Fibroblast of skin of back (primary cell): Measurements from ENCODE around the gene MELTF.

Source experiments
- DNase-seq: peaks from one replicate; pipeline ENCODE4 v3.0.0-alpha.2; 2013

MELTF gene

GRCh38 chr3:197026481-197026866 lies 3.1 kb downstream of the MELTF start:
- DNase-seq = no peak

- DNase-seq = no peak
Measured at GRCh38 chr3:197025736-197026480, 3.7 kb downstream of the MELTF start.

DNA sequence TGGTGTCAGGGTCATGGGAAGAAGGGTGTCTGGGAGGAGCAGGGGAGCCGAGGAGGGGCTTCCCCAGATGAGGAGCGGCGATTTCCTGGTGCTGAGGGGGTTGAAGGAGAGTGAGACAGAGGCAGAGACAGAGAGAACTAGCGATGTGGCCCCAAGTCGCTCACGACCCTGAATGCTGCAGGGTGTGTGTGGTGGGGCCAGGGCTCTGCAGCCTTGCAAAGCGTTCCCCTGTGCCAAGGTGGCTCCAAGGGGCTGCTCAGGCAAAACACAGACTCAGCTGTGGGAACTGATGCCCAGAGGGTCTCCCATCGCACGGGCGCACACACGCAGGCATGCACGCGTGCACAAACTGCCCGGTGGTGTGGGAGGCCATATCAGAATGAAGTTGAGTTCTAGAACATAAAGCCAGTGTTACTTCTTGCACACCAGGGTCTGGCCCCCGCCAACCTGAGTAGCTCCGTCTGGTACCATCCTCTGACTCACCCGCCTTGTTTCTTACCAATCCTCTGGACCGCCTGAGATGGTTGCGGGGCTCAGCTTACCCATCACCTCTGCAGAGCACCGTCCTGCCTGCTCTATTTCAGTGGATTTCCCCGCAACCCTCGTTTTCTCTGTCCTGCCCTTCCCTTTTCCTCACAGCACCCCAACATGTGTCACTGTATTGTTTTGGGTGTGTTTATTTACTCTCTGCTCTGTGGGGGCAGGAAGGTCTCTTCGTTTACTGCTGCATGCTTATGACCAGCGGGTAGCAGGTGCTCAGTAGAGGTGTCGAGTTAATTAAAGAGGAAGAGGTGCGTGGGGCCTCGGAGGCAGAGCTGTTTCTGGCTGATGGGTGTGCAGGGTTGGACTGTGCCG lies 4.5 kb downstream of the MELTF start:
- no peak for DNase-seq

DNA sequence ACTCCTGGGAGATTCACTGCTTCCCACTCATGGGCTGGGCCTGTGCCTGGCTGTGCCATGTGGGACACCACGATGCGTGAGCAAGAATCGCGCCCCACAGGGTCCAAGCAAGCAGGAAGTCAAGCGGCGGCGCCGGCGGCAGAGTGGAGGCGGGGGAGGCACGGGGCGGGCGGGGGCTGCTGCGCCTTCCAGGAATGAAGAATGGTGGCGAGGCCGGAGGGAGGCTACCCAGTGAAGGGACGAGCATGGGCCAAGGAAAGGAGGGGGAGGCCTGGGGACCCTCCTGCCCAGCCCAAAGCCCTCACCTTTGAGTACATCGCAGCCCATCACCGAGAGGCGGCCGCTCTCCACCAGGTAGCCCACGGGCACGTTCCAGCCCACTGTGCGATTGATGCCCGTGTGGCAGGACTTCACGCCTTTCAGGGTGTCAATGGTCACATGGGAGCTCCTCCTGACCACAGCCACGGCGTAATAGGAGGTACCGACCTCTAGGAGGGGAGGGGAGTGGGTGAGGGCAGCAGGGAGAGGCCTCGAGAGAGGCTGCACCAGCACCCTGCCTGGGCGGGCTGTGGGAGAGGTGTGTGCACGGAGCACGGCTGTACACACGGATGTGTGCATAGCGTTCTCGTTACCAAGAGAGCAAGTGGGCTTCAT lies 5.5 kb downstream of the MELTF start:
- DNase-seq = no peak

- no peak for DNase-seq
Measured at GRCh38 chr3:197023241-197023997, 6.2 kb downstream of the MELTF start.

GRCh38 chr3:197022405-197023231 lies 7.0 kb downstream of the MELTF start:
- DNase-seq = no peak

- no peak for DNase-seq
Measured at GRCh38 chr3:197021729-197022404, 7.8 kb downstream of the MELTF start.

DNA sequence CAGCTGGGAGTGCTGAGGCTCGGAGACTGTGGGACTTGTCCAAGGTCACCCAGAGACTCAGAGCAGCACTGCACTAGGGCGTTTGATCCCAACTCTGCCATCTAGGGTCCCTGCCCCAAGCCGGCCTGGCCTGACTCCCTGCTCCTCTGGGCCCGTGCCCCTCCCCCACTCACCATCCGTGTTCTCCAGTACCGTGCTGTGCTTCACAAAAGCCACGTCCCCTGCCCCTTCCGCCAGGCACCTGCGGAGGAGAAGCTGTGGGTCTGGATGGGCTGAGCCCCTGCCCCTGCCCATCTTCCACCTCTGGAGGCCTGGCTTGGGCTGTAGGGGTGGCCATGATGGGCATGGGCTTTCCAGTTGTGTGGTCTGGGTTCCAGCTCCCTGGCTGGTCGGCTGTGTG lies 8.4 kb downstream of the MELTF start:
- DNase-seq = no peak

GRCh38 chr3:197019535-197019934 lies 10.1 kb downstream of the MELTF start:
- no peak for DNase-seq

DNA sequence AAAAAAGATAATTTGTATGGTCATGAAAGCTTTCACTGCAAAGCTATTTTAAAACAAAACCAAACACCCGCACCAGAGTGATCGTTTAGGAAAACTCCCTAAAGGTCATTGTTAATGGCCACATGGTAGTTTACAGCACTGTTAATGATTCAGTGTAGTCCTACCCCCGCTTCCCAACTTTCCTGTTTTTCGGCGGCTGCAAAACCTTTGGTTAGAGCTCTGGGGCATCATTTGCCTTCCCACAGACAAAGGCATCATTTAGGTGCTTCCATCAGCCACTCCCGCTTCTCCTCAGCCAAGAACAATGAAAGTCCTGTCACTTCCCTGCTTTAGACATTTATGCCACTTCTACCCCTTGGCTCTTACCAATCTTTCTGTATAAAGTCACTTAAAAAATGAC lies 10.6 kb downstream of the MELTF start:
- DNase-seq = no peak

DNA sequence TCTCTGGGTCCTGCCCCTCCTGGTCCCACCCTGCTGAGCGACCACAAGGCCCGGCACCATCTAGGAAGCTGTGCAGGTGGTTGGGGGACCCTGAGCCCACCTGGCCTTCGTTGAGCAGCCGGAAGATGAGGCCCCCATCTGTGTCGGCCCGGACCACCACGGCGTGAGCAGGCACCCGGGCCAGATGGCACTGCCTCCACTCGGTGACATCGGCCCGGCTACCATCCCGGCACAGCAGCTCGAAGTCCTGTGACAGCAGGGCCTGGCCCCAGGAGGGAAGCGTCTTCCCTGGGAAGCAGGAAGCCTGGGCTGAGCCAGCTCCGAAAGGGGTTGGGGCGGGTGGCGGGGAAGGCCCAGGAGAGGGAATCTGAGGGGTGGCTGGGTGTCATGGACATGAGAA lies 12.6 kb downstream of the MELTF start:
- DNase-seq = no peak

GRCh38 chr3:197015790-197016736 lies 13.6 kb downstream of the MELTF start:
- DNase-seq = no peak

DNA sequence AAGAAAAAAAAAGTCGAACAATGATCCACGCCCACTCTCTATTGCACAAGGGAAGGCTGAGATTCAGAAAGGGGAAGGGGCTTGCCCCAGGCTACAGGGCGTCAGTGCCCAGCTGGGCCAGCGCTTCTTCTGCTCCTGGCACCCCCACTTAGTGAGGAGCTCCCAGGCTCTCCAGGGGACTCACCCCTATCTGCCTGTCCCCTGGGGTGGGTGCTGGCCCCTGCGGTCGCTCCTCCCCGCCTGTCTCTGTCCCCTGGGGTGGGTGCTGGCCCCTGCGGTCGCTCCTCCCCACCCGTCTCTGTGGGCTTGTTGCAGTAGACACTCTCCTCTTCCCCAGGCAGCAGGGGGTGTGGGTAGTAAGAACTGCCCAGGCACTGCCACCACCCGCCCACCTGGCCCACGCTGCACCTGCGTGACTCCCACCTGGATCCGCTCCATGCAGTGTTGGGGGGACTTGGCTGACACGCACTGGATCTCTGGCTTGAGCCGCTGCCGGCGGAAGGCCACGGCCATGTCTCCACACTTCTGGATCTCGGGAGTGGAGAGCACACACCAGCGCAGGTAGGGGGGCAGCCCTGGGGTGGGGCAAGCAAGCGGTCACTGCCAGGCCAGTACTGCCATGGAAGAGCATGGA lies 14.6 kb downstream of the MELTF start:
- DNase-seq = no peak

DNA sequence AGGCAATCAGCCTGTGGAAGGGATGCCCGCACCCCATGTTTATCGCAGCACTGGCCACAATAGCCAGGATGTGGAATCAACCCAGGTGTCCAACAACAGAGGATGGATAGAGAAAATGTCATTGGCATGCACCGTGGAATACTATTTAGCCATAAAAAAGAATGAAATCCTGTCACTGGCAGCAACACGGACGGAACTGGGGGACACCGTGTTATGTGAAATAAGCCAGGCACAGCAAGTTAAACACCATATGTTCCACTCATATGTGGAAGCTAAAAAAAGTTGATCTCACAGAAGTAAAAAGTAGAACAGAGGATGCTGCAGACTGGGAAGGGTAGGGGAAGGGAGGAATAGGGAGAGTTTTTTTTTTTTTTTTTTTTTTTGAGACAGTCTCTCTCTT lies 15.6 kb downstream of the MELTF start:
- no peak for DNase-seq

DNA sequence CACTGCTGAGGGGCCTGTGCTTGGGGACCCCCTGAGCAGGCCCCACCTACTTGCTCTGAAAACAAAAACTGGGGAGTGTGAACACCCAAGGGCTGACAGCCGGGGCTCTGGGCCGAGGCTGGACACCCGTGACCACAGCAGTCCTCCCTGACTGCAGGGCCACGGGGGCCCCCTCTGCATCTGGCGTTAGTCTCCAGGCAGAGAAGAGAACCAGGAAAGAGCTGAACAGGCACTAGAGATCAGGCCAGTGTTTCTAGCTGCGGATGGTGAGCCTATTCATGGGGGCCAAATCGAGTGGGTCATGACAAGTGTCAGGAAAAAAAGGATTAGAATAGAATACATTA lies 17.1 kb downstream of the MELTF start:
- DNase-seq = no peak

DNA sequence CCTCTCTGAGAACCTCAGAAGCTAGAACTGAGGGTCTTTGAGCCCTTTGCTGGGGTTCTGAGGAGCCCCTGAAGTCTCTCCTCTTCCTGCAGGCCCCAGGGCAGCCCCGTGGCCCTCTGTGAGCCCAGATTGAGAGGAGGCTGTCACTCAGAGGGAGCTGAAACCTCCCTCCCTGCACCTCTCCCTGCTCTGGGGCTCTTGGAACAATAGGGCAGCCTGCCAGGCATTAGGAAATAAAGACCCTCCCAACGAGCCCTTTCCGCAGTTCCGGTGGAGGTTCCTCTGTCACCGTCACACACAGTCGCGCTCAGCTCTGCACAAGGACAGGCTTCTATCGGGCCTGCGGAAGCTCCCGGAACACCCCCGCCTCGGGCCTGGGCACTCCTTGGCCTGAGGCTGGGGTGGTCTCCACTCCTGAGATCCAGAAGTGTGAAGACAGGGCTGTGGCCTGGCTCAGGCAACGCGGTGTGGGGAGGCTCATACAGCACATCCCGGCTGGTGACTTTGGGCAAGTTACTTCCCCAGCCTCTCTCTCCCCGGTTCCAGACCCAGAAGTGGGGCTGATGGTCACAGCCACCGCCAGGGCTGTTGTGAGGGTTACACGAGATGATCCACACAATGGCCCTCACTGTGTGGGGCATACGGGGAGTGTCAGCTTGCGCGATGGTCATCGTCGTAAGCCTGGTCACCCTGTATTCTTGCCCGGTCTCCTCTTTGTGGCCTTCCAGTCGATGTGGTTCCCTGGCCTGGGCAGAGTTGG lies 17.7 kb downstream of the MELTF start:
- DNase-seq = no peak

- DNase-seq = no peak
Measured at GRCh38 chr3:197010556-197011351, 18.9 kb downstream of the MELTF start.

- no peak for DNase-seq
Measured at GRCh38 chr3:197009532-197010019, 20.0 kb downstream of the MELTF start.
